ENCODE results near the gene DYNLL1. TPM values are rescaled to one million over a fixed set of nuclear protein-coding genes. Genes with fewer than 3 reads are reported as not detected.
A peak's percentile ranks its signal among the peaks of the same experiment; 100 is the strongest.

DYNLL1 gene
- total and polyA plus RNA-seq, 2 of the 13 experiments (the other 11 are each of a cell fraction or from before 2014, with no cell fraction given) = 271 to 294 TPM

DNA sequence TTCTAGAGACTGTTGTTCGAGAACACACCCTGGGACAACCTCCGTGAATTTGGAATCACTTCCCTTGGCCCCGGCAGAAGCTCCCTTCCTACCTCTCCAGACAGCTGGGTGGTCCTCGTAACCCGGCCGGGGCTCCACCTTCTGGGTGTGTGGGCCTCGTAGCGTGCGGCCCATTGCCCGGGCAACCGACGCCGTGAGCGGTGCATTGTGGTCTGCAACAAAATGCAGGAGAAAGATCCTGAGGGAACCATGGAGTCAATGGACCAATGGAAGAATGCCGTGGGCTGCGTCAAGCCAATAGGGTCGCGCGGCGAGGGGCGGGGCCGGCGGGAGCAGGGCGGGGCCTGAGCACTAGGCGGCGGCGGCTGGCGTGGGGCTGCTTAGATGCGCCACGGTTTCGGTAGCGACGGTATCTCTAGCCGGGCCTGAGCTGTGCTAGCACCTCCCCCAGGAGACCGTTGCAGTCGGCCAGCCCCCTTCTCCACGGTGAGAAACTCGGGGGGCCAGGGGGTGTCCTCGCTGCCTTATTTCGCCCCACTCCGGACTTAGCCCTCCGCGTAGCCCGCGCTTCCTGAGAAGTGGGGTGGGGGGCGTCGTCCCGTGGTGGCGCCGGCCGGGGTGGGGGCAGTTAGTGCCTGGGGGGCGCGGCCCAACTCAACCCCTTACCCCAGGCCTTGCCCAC lies at the start of gene DYNLL1 (continued):
- TF ChIP-seq HES4 (CRISPR knock-in tag; IDR thresholded peaks at IDR 0.05; ENCODE audit: borderline replicate concordance) = peak; percentile 96
- TF ChIP-seq TOPORS (CRISPR knock-in tag; IDR thresholded peaks at IDR 0.05) = peak; percentile 73; the same call in 1 of the 2 replicates
- TF ChIP-seq, protein P1, sequence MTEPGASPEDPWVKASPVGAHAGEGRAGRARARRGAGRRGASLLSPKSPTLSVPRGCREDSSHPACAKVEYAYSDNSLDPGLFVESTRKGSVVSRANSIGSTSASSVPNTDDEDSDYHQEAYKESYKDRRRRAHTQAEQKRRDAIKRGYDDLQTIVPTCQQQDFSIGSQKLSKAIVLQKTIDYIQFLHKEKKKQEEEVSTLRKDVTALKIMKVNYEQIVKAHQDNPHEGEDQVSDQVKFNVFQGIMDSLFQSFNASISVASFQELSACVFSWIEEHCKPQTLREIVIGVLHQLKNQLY (CRISPR knock-in tag; IDR thresholded peaks at IDR 0.05) = no peak
- no peak for TF ChIP-seq ZNF83 (CRISPR knock-in tag; IDR thresholded peaks at IDR 0.05; ENCODE audit: borderline replicate concordance)
- no peak for TF ChIP-seq GTF2F1 (IDR thresholded peaks at IDR 0.05; ENCODE audit: low read length)
- no peak for TF ChIP-seq MIER2 (CRISPR knock-in tag; IDR thresholded peaks at IDR 0.05)
- peak; percentile 35; the same call in 1 of the 2 replicates for TF ChIP-seq ZNF768 (CRISPR knock-in tag; IDR thresholded peaks at IDR 0.05)
- TF ChIP-seq, protein P2, sequence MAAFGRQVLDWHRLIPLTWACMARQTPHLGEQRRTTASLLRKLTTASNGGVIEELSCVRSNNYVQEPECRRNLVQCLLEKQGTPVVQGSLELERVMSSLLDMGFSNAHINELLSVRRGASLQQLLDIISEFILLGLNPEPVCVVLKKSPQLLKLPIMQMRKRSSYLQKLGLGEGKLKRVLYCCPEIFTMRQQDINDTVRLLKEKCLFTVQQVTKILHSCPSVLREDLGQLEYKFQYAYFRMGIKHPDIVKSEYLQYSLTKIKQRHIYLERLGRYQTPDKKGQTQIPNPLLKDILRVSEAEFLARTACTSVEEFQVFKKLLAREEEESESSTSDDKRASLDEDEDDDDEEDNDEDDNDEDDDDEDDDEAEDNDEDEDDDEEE (CRISPR knock-in tag; IDR thresholded peaks at IDR 0.05) = 0 out of 2 replicates have a peak, but pooled peaks have one; percentile 70
- TF ChIP-seq, protein P3, sequence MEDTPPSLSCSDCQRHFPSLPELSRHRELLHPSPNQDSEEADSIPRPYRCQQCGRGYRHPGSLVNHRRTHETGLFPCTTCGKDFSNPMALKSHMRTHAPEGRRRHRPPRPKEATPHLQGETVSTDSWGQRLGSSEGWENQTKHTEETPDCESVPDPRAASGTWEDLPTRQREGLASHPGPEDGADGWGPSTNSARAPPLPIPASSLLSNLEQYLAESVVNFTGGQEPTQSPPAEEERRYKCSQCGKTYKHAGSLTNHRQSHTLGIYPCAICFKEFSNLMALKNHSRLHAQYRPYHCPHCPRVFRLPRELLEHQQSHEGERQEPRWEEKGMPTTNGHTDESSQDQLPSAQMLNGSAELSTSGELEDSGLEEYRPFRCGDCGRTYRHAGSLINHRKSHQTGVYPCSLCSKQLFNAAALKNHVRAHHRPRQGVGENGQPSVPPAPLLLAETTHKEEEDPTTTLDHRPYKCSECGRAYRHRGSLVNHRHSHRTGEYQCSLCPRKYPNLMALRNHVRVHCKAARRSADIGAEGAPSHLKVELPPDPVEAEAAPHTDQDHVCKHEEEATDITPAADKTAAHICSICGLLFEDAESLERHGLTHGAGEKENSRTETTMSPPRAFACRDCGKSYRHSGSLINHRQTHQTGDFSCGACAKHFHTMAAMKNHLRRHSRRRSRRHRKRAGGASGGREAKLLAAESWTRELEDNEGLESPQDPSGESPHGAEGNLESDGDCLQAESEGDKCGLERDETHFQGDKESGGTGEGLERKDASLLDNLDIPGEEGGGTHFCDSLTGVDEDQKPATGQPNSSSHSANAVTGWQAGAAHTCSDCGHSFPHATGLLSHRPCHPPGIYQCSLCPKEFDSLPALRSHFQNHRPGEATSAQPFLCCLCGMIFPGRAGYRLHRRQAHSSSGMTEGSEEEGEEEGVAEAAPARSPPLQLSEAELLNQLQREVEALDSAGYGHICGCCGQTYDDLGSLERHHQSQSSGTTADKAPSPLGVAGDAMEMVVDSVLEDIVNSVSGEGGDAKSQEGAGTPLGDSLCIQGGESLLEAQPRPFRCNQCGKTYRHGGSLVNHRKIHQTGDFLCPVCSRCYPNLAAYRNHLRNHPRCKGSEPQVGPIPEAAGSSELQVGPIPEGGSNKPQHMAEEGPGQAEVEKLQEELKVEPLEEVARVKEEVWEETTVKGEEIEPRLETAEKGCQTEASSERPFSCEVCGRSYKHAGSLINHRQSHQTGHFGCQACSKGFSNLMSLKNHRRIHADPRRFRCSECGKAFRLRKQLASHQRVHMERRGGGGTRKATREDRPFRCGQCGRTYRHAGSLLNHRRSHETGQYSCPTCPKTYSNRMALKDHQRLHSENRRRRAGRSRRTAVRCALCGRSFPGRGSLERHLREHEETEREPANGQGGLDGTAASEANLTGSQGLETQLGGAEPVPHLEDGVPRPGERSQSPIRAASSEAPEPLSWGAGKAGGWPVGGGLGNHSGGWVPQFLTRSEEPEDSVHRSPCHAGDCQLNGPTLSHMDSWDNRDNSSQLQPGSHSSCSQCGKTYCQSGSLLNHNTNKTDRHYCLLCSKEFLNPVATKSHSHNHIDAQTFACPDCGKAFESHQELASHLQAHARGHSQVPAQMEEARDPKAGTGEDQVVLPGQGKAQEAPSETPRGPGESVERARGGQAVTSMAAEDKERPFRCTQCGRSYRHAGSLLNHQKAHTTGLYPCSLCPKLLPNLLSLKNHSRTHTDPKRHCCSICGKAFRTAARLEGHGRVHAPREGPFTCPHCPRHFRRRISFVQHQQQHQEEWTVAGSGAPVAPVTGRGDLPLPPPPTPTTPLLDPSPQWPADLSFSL (CRISPR knock-in tag; IDR thresholded peaks at IDR 0.05) = no peak
- TF ChIP-seq KMT2A (CRISPR knock-in tag; IDR thresholded peaks at IDR 0.05) = peak; percentile 58; the same call in 1 of the 2 replicates
- TF ChIP-seq, protein P4, sequence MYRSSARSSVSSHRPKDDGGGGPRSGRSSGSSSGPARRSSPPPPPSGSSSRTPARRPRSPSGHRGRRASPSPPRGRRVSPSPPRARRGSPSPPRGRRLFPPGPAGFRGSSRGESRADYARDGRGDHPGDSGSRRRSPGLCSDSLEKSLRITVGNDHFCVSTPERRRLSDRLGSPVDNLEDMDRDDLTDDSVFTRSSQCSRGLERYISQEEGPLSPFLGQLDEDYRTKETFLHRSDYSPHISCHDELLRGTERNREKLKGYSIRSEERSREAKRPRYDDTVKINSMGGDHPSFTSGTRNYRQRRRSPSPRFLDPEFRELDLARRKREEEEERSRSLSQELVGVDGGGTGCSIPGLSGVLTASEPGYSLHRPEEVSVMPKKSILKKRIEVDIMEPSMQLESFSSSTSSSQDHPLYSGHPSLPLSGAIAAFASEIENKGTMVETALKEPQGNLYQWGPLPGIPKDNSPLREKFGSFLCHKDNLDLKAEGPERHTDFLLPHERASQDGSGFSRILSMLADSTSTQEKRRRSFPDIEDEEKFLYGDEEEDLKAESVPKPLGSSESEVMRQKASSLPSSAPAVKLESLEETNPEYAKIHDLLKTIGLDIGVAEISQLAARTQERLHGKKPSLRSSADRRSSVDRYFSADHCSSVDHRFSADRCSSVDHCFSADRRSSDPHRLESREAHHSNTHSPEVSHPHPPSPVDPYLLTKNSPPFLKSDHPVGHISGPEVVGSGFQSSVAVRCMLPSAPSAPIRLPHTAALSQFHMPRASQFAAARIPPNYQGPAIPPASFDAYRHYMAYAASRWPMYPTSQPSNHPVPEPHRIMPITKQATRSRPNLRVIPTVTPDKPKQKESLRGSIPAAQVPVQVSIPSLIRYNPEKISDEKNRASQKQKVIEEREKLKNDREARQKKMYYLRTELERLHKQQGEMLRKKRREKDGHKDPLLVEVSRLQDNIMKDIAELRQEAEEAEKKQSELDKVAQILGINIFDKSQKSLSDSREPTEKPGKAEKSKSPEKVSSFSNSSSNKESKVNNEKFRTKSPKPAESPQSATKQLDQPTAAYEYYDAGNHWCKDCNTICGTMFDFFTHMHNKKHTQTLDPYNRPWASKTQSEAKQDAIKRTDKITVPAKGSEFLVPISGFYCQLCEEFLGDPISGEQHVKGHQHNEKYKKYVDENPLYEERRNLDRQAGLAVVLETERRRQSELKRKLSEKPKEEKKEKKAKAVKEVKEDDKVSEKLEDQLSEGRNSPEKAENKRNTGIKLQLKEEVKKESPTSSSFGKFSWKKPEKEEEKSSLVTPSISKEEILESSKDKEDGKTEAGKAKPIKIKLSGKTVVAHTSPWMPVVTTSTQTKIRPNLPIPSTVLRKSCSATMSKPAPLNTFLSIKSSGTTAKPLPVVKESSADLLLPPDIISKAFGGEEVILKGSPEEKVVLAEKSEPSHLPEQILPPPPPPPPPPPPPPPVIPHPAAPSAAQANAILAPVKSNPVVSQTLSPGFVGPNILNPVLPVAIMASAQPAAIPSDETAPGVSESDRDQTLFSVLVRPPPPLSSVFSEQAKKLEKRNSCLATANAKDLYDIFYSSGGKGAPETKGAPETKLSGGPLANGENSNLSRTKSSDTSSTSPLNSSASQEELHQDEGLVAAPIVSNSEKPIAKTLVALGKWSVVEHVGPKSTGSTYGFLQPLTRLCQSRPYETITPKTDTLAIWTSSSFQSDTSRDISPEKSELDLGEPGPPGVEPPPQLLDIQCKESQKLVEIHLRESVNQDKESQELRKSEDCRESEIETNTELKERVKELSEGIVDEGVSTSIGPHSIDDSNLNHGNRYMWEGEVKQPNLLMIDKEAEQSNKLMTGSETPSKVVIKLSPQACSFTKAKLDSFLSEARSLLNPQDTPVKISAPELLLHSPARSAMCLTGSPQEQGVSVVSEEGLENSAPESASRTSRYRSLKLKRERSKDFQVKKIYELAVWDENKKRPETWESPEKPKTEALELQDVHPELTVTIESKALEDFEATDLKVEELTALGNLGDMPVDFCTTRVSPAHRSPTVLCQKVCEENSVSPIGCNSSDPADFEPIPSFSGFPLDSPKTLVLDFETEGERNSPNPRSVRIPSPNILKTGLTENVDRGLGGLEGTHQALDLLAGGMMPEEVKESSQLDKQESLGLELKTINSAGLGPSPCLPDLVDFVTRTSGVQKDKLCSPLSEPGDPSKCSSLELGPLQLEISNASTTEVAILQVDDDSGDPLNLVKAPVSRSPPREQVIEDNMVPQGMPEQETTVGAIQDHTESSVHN (CRISPR knock-in tag; IDR thresholded peaks at IDR 0.05) = no peak
